Astrocyte (in vitro differentiated cells and primary cell): ENCODE data around the gene WIZ.

Experiments
- CTCF ChIP-seq: IDR thresholded peaks from 2 replicates; pipeline ENCODE4 v1.5.1; 2011; ENCODE audit warnings: low read depth, mild to moderate bottlenecking, inconsistent platforms, low read length, moderate library complexity; ENCODE audit not compliant: insufficient read depth
- EZH2 ChIP-seq: IDR thresholded peaks from 2 replicates; pipeline ENCODE4 v1.6.1; 2012; ENCODE audit warnings: mild to moderate bottlenecking, low read length, inconsistent platforms; ENCODE audit not compliant: insufficient read depth

- TF ChIP-seq CTCF (no peak), EZH2 (no peak)
Observed at GRCh38 chr19:15373644-15374043, 76.1 kb downstream of the WIZ start.
